NCI-H82 (cell line): ENCODE data around the gene SUCNR1.
"Not testable (repeated sequence)": the region's sequence is repeated elsewhere in the genome, so short reads cannot be mapped to it uniquely, and the experiment has no call there.

Experiments
- DNase-seq: peaks from one replicate; lab custom pipeline; 2025; lab: John Stamatoyannopoulos, UW

The SUCNR1 gene, protein sequence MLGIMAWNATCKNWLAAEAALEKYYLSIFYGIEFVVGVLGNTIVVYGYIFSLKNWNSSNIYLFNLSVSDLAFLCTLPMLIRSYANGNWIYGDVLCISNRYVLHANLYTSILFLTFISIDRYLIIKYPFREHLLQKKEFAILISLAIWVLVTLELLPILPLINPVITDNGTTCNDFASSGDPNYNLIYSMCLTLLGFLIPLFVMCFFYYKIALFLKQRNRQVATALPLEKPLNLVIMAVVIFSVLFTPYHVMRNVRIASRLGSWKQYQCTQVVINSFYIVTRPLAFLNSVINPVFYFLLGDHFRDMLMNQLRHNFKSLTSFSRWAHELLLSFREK

DNA sequence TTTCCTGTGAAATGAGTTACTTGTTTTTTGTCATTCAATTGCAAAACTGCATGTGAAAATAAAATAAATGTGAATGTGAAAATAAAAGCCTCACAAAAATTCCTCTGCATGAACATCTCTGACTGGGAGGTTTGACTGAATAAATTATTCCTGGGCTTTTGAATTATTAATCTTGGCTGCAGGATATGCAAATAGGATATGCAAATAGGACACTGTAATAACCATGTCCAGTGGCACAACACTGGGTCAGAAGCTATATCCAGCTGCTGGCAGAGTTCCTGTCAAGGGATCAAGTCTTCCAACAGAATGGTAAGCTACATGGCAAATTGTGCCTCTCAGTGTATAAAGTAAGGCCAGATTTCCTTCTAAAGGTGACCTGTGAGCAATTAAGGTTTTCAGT lies at the start of gene SUCNR1:
Gene SUCNR1, plus strand, starts transcription at position 246 of the 400 bp plus-strand sequence. CDS start 6,250 bp downstream, outside the sequence.
- peak; percentile 14 for DNase-seq

DNA sequence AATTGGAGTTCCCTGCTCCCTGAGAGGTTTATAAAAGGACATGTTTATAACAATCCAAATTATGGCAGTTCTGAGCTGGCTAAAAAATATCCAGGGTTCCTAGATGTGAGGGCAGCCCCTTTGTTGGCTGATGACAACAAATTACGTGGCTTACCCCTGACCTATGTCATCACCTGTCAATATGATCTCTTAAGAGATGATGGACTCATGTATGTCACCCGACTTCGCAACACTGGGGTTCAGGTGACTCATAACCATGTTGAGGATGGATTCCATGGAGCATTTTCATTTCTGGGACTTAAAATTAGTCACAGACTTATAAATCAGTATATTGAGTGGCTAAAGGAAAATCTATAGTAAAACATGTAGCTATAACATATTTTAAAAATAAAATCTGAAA lies 45.6 kb upstream of the SUCNR1 start:
- DNase-seq = no peak

DNA sequence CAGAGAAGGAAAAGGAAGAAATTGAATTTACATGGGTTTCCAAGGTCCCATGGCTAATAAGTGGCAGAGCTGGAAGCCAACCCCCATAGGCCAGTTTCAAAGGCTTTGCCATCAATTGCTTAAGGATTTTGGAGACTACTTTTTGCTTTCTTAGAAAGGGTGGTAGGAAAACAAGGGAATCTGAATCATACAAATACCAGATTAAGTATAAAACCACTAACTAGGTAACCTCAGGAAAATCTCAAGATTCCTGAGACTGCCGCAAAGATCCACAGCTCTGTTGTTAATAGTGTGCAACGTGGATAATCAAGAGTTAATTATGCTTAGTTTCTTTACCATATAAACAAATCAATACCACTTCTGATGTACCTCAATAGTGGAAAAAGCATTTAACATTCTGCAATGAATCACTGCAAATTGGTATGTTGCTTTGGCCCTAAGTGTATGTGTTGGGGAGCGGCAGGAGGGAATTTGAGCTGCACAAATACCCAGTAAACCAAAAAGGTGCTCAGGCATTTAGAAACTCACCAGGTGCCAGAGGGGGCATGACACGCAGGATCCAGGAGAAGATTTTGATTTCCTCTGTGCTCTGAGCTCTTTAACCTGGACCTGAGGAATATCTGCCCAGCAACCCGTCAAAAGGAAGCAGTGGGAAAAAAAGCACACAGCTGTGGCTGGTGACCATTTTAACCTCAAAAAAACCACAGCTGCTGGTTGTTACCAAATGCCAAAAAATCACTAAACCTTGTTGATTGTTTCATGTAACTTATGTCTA lies 37.5 kb upstream of the SUCNR1 start:
- no peak for DNase-seq

DNA sequence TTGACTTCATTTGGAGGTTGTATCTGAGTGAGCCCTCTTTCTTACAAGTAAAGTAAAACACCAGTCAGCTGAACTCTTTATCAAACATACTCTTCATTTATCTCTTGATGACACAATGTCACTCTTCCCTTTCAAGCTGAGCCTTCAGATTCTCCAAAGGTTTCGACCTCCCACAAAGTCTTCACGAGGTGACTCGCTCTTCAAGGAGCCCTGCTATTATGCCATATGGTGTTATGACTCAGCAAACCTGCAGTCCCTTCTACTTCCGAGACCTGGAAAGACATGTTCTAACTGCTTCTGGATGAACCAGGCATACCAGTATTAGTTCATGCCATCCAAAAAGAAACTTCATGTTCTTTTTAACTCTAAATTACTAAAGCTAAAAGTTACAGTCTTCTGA lies 36.4 kb upstream of the SUCNR1 start:
- peak; percentile 83 for DNase-seq

DNA sequence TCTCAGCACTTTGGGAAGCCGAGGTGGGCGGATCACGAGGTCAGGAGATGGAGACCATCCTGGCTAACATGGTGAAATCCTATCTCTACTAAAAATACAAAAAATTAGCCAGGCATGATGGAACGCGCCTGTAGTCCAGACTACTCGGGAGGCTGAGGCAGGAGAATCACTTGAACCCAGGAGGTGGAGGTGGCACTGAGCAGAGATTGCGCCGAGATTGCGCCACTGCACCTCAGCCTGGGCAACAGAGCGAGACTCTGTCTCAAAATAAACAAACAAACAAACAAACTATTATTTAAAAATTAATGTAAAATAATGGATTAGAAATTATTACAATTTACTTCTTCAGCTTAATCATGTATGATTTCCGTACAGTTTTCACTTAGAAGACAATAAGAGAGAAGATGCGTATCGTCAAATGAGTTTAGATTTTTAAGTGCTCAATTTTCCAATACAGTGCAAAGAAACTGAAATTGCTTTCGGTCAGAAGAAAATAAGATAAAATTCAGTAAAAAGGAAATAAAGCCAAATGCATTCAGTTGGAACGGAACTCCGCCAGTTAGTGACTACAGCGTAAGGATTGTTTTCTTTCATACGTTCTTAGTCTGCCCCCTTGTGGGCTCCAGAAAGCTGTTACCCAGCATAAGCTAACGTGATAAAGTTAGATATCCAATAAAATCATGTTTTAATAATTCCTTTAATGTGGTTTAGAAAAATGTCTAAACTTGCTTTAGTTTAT lies 34.7 kb upstream of the SUCNR1 start:
- peak; percentile 77 for DNase-seq

DNA sequence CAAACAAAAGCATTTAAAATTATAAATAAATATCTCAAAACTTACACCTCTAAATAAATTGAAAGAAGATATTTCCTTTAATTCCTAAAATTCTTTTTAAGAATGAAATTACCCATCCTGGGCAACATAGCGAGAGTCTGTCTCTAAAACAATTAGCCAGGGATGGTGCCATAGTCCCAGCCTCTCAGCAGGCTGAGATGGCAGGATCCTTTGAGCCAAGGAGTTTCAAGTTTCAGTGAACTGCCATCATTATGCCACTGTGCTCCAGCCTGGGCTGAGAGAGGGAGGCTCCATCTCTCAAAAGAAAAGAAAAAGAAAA lies 34.2 kb upstream of the SUCNR1 start:
- DNase-seq = no peak

DNA sequence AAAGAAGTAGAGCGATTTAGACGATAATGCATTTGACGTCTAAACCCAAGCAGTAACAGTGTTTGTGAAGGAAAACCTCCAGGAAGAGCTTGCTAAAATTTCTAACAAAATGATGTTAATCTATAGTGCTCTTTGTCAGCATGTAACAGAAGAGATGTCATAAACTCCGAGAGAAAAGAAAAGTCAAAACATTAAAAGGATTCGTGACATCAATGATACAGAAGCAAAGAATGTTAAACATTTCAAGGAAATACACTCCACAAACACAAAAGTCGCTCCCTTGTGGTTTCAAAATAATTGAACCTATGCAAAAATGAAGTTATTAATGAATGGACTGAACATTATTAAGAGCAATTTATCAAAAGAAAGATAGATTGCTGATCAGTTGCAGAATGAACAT lies 31.6 kb upstream of the SUCNR1 start:
- DNase-seq = no peak

DNA sequence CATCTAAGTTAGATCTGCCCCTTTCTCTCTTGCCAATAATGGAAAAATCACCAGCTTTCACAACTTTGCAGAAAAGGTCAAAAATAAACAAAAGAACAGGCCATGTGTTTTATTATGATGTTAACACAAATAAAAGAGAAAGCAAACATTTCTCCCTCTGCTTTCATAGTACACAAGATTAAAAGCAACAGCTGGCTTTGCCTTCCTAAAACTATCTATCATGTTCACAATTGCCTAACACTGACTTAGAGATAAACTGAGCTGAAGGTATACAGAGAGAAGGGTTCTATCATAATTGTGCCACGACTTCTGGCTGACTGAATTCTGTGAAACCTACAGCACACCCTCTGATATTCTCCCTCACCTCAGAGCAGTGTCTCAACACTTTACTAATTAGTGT lies 30.2 kb upstream of the SUCNR1 start:
- peak; percentile 47 for DNase-seq

DNA sequence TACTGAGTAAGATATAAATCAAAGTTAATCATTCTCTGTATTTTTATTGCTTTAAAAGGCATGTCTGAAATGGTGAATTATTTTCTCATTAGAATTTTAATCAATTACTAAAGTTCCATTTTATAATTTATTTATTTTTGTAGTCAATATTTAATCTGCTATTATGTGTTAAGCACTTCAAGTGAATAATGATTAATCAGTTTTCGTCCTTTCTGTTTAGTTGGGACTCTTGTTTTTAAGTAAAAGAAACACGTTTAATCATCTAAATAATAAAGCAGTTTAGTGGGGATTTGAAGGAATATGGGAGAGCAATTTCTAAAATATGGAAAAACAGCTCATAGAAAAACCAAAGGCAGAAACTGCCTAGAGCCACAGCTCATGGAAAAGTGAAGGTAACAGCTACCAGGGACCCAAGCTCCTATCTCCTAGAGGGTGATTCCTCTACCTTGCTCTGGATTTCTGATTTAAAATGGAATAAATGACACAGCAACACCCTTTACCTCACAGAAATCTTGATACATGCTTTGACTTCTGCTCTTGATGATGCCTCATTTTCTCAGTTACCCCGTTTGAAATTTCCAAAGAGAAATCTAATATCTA lies 28.0 kb upstream of the SUCNR1 start:
- no peak for DNase-seq

DNA sequence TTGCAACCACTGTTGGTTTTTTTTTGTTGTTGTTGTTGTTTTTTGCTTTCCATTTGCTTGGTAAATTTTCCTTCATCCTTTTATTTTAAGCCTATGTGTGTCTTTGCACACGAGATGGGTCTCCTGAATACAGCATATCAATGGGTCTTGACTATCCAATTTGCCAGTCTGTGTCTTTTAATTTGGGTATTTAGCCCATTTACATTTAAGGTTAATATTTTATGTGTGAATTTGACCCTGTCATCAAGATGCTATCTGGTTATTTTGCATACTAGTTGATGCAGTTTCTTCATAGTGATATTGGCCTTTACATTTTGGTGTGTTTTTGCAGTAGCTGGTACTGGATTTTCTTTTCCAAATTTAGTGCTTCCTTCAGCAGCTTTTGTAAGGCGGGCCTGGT lies 23.4 kb upstream of the SUCNR1 start:
- not testable (repeated sequence) for DNase-seq

DNA sequence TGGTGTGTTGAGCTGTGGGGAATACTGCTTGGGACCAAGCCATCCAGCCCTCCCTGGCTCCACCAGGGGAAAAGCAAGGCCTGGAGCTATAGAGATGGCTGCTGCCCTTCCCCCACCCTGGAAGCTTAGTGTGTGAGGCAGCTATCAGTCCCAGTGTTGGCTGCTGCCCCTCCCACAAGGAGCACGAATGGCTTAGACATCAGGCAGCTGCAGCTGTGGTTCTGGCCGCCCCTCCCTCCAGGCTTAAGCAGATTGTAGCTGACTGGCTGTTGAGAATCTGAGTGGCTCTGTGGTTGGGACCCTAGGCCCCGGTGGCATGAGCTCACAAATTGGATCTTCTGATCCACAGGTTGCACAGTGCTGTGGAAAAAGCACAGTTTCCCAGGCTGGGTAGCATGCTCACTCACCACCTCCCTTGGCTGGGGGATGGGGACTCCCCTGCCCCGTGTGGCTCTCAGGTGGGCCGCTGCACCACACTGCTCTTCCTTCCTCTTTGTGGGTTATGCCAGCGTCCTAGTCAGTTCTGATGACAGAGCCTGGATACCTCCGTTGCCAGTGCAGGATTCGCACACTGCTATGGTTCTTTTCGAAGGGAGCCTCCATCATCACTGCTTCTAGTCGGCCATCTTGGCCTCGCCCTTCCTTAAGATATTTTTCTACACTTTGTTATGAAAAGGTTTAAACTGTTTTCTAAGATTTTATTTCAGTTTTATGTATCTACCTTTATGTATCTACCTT lies 21.2 kb upstream of the SUCNR1 start:
- peak; percentile 86 for DNase-seq

DNA sequence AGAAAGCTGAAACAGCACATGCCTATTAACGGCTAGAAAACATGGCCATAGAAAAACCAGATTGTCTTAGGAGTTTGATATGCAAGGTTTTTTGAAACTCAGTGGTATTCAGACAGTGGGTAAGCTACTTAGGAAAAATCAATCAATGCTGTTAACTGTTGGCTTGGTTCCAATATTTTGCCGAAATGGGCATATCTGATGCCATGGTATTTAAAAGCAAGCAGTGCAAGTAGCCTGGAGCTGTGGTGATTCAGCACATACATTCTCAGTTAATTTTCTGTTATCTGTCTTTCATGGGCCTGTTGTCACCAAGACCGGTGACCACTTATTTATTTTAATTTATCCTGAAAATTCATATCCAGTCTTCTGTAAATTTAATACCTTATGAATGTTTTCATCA lies 17.3 kb upstream of the SUCNR1 start:
- DNase-seq = peak; percentile 71

DNA sequence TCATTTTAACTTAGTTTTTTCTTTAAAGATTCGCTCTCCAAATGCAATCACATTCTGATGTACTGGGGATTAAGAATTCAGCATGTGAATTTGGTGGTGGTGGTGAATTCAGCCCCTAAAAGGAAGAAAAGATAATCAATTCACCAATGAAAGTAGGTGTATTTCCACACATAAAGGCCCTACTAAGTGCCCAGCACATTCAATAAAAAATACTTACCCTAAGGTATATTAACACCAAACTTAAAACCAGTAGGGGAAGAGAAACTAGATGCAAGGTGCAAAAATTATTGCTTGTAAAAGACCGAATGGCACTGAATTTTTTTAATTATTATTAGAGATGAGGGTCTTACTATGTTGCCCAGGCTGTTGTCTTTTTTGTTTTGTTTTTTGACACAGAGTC lies 16.8 kb upstream of the SUCNR1 start:
- DNase-seq = no peak

DNA sequence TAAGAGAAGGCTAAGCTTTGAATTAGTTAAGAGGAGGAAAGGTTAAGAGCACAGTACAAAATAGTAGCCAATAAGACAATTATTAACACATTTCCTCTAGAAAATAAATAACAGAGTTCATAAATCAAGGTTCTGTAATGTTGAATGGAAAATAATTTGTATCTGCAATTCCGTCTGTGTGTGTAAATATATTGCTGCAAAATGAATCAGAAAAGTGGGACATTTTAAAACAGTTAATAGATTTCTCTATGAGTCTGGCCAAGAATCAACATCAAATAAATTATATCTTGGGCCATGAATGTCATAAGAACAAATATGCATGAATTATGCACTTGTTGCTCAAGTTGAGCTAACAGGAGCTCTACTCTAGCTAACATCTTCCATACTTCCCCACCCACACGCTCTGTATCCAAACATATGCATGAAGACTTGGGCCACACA lies 14.2 kb upstream of the SUCNR1 start:
- no peak for DNase-seq

DNA sequence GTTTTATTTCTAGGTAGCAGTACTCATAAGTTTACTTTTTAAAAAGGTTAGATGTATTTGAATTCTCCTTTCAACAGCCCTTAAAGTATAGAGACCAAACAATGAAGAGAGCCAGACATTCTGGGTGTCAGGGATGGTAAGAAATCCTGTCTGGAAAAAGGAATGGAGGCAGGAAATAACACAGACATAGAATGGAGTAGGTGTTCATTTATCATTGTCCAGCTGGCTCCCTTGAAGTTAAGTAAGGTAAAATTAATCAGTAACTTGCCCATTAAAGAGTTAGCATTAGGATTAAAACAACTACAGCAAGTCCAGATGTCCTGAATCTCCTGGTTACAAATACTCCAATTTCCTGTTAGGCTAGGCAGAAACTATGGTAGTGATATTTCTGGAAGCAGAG lies 13.5 kb upstream of the SUCNR1 start:
- DNase-seq = peak; percentile 72

DNA sequence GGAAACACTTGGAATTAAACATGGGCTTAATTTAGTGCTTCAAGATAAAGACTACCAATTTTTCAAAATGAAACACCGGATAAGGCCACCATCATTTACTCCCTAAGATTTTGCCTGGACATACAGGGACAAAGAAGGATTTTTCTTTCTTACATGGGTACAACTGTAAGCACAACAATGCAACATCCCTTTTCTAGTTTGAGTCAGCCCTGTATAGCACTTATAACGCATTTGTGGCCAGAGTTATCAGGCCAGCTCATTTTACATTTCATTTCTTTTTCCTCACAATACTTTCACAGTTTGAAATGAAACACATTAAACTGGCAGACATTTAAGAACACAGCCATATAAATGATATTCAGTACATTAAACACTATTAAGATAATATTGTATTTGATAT lies 9.8 kb upstream of the SUCNR1 start:
- DNase-seq = no peak

DNA sequence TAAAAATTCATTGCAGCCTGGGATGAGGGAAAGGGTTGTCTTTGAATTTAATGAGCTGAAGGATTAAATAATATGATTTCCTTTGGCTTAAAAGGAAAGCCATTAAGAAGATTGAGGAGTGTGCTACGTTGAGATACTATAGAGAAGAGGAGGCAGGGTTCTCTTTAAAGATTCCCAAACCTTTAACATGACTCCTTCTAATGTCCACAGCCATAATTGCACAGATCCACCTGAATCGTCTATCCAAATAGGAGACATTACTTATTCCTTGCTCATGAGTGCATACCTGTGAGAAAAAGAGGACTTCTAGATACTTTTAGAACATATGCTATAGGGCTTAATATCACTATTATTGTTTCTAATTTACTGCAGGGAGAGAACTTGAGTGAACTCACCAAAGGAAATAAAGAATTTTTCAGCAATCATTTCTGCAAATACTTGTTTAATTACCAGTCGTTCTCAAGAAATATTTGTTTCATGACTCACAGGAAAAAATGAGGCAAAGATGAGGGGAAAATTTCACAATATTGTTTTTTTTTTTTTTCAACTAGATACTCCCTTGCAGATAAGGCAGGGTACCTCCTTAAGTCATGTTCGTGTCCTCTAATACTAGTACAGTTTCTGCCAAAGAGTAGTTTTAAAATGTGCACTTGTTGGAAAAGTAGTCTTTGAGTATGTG lies 8.9 kb upstream of the SUCNR1 start:
- DNase-seq = peak; percentile 63

DNA sequence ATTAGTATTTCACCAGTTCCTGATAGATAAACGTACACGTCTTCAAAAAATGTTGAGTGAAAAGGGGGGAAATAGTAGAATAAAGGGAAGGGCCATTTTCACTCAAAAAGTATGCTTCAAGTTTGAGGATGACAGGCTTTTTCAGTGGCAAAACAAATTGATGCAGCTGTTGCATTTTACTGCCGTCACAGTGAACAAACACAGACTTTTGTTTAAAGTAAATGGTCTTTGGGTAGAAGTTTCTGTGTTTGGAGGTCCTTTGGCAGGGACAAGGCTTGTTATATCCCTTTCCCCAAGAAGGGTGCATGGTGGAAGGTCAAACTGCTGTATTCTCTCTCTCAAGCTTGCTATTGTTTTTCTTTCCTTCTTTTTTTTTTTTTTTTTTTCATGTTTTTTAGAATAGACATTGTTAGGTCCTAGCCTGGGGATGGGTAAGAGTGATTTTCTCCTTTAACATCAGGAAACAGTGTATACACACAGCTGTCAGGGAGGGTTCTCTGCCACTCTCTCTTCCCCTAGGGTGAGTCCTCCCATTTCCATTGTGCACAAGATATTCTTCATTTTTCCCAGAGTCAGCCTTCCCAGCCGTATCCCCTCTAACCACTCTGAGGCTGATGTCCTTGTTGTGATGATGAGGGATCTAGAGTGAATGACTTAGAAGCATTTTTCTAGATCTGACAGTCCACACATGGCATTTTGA lies 6.6 kb upstream of the SUCNR1 start:
- no peak for DNase-seq

DNA sequence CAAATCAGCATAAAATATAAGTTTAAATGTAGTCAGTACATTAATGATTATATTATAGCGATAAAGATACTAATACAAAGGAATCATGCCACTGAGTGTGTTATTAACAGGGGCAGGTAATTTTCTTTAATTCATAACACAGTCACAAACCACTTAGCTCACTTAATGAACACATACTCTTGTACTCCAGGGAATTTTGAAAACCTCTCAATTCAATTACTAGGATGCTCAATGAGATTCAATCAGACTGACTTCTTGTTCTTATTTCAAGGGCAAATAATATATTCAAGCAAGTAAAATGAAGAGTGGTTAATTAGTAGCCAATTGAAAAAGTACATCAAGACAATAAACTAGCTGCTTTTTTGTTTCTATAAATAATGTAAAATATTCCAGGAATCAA lies 5.8 kb upstream of the SUCNR1 start:
- DNase-seq = no peak

DNA sequence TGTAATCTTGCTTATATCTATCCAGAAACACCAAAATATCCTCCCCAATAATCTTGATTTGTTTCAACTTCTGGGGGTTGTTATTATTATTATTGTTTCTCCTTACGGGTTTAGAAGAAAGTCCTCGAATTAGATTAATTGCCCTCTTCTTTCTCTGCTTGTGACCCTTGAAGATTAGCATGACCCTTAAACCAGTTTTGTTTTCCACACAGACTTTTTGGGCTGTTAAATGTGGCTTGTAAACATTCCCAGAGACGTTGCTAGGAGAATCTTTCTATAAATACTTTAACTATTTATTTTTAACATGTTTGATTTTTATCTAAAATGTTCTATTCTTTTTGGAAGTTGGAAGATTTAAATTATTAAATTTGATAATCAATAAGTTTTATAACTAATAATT lies 4.3 kb upstream of the SUCNR1 start:
- no peak for DNase-seq
